Measurements from ENCODE around the gene ID4.

GRCh38 chr6:19802656-19803055 is 34.5 kb upstream of the ID4 start:
- no peak for TF ChIP-seq CTCF (conservative IDR thresholded peaks at IDR 0.05)
- TF ChIP-seq ZFX (IDR thresholded peaks at IDR 0.05): no peak
